Coronary artery (tissue), 2 donors: ENCODE data around the gene MATN4.

Source experiments
- DNase-seq: peaks from one replicate; pipeline ENCODE4 v3.0.0-alpha.2; 2017; ENCODE audit warnings: low spot score
- H3K27ac ChIP-seq, 2 donors: fragments of 200-600 bp; sonication (generic); one replicate each; pipeline ENCODE4 v1.5.1; 2016 to 2019
- H3K4me3 ChIP-seq: fragments of 200-600 bp; sonication (generic); 2 replicates; pipeline ENCODE4 v1.5.1; 2016; ENCODE audit warnings: mild to moderate bottlenecking, moderate library complexity
- CTCF ChIP-seq: fragments of 200-600 bp; sonication (generic); IDR thresholded peaks from one replicate; pipeline ENCODE4 v1.5.1; 2019; ENCODE audit warnings: antibody characterized with exemption

Gene MATN4

GRCh38 chr20:45279992-45280391 lies 28.1 kb downstream of the MATN4 start:
- no peak for DNase-seq
- H3K27ac ChIP-seq, result no peak overlapping the region
- no peak overlapping the region for H3K4me3 ChIP-seq
- TF ChIP-seq CTCF, result no peak

DNA sequence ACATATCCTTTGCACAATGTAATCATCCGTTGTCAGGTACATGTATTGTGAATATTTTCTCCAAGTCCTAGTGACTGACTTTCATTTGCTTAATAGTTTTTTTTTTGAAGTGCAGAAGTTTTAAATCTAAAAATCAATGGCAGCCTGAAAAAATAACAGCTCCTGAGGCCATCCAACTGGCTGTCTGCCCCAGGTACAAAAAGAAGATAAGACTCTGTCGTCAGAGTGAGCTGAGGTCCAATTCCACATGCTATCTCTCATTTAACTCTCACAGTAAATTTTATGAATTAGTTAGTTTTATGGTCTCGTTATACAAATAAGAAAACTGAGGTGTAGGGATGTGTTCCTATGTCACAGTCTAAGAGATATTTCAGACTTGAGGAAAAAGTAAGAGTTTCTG lies 32.8 kb downstream of the MATN4 start:
- no peak for TF ChIP-seq CTCF
- H3K27ac ChIP-seq, result no peak overlapping the region
- no peak overlapping the region for H3K4me3 ChIP-seq
- DNase-seq, result no peak

- Histone ChIP-seq H3K4me3 (no peak overlapping the region), H3K27ac (no peak overlapping the region)
- DNase-seq, result no peak
- no peak for TF ChIP-seq CTCF
Measured at GRCh38 chr20:45269754-45270270, 38.3 kb downstream of the MATN4 start.

DNA sequence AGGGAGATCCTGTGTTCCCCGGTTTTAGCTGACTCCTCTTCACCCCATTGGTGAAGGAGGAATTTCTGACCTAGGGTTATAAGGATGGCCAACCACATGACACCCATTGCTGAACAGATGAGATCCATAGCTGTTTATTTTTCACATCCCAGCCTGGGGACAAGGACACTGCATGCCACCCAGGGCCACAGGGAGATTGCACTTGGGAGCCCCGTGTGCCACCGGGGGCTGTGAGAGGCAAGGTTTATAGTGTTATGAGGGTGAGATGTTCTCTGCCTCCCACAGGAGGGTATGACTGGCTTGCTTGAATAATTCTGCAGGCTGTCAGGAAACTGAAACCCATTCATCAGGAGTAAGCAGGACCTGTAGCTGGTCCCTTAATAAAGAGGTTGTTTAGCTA lies 39.0 kb downstream of the MATN4 start:
- TF ChIP-seq CTCF, result no peak
- no peak overlapping the region for H3K27ac ChIP-seq
- no peak overlapping the region for H3K4me3 ChIP-seq
- no peak for DNase-seq

GRCh38 chr20:45268531-45268930 lies 39.6 kb downstream of the MATN4 start:
- DNase-seq, result no peak
- Histone ChIP-seq H3K4me3 (no peak overlapping the region), H3K27ac (no peak overlapping the region)
- no peak for TF ChIP-seq CTCF

- Histone ChIP-seq H3K27ac (no peak overlapping the region), H3K4me3 (no peak overlapping the region)
- TF ChIP-seq CTCF, result no peak
- DNase-seq, result no peak
Measured at GRCh38 chr20:45266977-45267376, 41.1 kb downstream of the MATN4 start.

- H3K27ac ChIP-seq, result no peak overlapping the region
- H3K4me3 ChIP-seq, result no peak overlapping the region
- no peak for TF ChIP-seq CTCF
- no peak for DNase-seq
Measured at GRCh38 chr20:45263556-45264266, 44.4 kb downstream of the MATN4 start.
